Effector CD8-positive, alpha-beta T cell (primary cell): Measurements from ENCODE around the gene SBF2.

ENCODE experiments used
- DNase-seq: peaks from one replicate; lab custom pipeline; 2025; lab: John Stamatoyannopoulos, UW

Gene SBF2

DNA sequence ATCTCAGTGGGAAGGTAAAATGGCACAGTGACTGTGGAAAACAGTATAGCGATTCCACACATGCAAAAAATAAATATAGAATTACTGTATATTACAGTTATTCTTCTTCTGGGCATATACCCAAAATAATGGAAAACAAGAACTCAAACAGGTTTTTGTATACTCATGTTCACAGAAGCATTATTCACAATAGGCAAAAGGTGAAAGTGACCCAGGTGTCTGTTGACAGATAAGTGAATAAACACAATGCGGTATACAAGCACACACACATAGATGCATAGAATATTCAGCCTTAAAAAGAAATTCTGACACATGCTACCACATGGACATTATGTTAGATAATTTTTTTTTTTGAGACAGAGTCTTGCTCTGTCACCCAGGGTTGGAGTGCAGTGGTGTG is 397.1 kb downstream of the SBF2 start:
- no peak for DNase-seq

DNA sequence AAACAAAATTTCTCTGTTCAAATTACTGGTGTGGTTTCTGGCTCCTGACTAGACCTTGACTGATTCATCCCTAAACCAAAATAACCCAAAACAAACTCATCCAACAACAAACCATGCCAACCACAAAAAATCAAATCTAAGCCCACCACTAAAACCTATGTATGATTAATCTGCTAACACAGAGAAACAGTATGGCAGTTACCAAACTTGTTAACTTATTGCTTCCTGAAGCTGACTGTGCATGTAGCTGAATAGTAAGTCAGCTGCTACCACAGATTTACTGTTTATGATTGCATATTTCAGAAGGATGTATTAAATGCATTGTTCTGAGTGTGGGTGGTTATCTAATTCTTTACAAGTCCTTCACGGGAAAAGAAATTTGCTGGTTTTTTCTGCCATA is 399.0 kb downstream of the SBF2 start:
- DNase-seq, result no peak

DNA sequence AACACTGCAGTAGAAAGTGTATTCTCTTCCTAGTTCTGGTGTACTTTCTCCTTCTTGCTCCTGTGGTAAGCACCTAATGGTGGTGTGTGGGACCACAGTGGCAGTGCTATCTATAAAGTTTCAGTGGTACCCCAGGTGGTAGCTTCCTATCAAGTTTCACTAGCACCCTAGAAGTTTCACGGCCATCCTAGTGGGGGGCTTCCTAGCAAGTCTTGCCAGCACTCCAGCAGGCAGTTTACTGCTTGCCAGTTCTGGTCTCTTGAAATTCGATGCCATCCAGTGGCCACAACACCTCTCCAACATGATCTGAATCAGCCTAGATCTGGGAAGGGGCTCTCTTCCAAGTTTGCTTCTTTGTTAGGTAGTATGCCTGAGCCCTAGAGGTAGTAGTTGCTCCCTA is 400.5 kb downstream of the SBF2 start:
- no peak for DNase-seq

DNA sequence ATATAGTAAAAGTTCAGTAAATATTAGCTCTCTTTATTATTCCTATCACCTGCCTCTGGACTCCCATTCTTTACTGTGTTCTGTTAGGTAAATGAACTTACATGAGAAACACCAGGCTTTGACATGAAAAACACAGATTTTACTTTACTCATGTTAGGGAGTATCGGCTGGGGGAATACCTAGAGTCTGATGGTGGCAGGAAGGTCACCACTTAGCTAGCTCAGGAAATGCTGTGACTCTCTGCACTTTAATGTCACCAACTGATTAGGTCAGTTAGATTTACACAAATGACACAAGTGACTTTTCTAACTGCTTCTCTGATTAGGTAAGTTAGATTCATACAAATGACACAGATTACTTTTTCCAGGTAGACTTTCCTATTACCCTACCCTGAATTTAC is 405.1 kb downstream of the SBF2 start:
- DNase-seq, result no peak

GRCh38 chr11:9887472-9887871 is 406.5 kb downstream of the SBF2 start:
- no peak for DNase-seq

GRCh38 chr11:9886595-9886994 is 407.4 kb downstream of the SBF2 start:
- no peak for DNase-seq

DNA sequence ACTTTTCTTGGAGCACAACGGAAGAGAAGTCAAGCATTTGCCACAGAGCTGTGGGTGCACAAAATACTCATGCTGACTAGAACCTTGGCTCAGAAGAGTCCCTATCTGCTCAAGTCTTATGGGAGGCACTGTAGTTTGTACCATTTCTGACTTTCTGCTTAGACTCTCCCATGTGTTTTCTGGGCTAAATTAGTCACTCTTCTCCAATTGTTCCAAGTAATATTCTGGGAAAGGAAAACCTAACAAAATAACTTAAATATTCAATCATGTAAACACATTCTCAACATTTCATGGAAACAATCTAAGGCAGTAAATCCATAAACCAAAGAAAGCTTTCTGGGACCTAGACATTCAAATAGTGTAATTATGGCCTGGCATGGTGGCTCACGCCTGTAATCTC is 409.4 kb downstream of the SBF2 start:
- no peak for DNase-seq

GRCh38 chr11:9880657-9881056 is 413.4 kb downstream of the SBF2 start:
- no peak for DNase-seq

GRCh38 chr11:9878936-9879335 is 415.1 kb downstream of the SBF2 start:
- no peak for DNase-seq

GRCh38 chr11:9876331-9876730 is 417.7 kb downstream of the SBF2 start:
- DNase-seq, result no peak

GRCh38 chr11:9875862-9876261 is 418.2 kb downstream of the SBF2 start:
- DNase-seq, result no peak

GRCh38 chr11:9875399-9875798 is 418.6 kb downstream of the SBF2 start:
- no peak for DNase-seq

GRCh38 chr11:9874466-9874865 is 419.6 kb downstream of the SBF2 start:
- DNase-seq, result no peak

DNA sequence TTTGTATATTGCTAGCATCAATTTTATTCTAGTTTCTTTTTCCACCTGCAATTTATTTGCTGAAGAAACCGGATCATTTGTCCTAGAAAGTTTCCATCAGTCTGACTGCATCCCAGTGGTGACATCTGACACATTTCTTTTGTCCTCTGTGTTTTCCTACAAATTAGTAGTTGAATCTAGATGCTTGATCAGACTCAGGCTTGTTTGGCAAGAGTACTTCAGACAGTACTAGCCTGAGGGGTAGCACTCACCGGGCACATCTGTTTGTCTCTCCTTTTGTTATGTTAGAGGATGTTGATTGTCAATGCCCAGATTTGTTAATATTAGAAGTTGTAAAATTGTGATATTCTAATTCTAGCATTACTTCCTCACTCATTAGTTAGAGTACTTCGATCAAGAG is 425.4 kb downstream of the SBF2 start:
- no peak for DNase-seq

DNA sequence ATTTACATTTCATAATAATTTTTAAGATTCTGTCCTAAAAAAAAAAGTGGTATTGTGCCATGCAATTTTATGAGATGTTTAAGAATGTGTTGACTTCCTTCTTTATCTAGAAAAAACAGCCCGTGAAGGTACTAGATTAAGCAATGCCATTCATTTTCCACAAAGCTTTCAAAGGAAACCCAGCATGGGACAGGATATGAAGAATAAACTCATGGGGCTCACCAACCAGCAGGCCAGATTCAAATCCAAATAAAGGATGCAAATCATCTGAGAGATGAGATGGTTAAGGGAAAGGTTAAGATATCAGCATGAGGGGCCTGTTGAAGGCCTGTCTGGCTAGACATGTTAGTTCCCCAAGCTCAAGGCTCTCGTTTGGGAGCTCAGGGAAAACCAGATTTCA is 431.0 kb downstream of the SBF2 start:
- no peak for DNase-seq

DNA sequence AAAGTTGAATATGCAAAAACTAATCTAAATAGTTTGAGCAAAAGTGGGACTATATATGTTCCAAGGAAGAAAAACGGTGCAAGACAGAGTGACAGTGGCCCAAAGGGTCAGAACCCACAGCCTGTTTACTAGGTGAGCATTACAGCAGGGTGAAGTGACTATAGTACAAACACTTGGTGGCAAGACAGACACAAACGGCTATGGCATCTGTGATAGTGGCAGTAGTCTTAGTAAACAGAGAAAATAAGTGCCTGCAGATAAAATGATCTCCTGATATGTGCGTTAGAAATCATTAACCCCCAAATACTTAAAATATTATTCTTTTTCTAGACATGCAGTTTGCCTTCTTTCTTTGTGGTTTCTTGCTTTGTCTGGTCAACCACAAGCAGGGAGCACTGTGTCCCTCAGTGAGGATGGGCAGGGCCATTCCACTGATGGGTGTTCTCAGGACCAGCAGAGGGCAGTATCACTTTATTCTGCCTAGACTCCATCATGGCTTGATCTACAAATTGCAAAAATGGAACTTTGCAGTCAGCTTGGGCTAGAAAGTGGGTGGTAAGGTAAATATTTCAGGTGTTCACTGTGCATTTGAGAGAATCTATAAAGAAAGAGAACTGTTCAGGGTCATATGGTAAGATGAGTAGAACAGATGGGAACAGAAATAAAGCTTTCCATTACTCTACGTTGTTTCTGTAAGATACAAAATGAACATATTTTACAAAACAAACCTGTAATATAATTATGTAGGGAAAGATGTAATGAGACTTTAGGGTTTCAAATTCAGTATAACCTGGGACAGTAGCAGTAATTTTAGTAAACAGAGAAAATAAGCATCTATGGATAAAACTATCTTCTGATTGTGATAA is 431.9 kb downstream of the SBF2 start:
- DNase-seq, result no peak

DNA sequence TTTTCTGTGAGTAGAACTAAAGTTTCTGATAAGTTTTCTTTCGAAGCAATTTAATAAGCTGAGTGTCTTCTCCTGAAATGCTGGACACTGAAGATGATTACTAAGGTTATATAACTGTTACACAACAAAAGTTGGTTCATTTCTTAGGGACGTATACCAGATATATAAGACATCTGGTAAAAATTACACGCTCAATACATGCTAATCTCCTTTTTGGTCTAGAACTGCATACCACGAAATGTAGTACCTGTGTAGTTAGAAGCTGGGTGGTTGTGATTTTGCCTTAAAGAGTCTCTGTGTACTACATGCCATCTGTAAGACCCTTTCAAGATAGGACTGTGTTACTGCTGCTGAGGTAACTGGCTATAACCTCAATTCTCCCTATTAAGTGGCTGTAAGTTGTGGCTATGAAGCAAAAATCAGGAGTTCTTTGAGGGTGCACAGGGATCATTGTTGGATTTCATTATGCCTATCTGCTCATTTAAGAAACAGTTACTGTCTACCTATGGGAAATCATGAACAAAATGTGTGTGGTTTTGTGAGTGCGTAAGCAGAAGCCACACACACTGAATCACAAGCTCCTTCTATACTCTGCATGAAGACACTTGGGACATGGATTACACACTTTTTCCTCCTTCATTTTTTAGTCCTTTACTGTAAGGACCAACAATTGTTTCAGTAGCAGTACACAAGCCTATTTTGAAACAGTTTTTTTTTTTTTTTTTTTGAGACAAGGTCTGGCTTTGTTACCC is 434.3 kb downstream of the SBF2 start:
- no peak for DNase-seq

GRCh38 chr11:9858822-9859221 is 435.2 kb downstream of the SBF2 start:
- no peak for DNase-seq

DNA sequence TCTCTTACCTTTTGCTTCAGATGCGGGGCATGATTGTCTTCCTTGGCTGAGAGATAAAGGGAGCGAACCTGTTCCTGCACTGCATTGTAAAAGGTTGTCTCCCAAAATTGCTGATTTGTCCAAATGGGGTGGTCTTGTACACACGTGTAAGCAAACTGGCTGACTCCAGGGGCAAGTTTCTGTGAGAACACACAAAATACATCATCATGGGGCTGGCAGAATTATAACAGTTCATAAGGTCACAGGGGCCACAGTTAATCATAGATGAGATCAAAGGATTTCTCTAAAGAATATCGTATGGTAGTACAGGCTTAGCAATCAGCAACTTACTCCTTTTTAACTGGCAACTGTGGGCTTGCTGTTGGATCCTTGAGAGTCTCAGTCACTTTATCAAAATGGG is 435.8 kb downstream of the SBF2 start:
- DNase-seq, result no peak

DNA sequence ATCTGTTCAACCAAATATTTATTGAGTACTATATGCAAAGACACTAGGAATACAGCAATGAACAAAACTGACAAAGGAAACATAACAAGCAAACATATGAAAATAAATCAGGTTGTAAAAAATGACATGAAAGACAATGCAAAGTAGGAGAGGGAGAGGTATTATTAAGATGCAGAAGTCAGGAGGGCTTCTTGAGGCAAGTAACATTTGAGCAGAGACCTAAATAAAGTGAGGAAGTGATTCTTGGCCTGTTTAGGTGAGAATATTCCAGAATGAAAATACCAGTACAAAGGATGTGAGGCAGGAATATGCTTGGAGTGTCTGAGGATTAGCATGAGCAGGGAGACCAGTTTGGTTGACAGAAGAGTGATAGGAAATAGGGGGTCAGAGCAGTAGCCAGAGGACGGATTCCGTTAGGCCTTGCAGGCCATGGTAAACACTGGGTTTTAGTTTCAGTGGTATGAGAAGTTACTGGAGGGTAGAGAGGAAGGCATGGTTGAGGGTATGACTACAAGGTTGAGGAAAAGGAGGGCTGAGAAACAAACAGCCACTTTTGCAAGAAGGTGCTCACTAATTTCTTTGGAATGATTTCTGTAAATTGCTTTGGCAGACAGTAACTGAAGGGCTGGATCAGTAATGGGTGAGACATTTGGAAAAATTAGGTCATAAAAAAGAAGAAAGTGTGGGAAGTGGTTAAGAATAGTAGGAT is 438.3 kb downstream of the SBF2 start:
- no peak for DNase-seq

DNA sequence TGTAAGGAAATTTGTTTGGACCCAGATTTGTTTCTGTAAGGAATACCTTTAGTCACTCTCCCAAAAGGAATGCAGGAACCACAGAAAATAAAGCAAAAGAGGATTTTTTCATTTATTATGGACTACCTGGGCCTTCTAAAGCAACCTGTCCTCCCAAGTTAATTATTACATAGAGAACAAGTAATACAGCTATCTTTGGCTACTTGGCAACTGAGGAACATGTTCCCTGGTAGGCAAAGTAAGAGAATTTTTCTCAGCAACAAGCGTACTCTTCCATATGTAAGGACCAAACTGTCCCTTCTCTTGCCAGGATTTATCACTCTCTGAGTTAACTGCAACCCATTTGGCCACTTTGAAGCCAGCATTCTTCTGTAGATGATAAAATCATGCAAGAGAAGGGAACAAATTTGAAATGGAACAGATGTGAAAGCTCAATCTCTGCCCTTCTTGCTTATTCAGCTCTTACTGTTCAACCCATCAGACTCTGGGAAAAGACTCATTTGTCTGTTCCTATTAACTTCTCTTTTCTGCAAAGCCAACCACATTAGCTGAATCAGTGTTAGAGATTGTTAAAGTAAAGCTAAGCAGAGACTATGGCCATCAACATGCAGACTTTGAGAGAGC is 440.0 kb downstream of the SBF2 start:
- no peak for DNase-seq

- DNase-seq, result no peak
These were observed 441.6 kb downstream of the SBF2 start for GRCh38 chr11:9852465-9852864.
